ENCODE measurements around the gene DEPDC1. TPM values are rescaled to one million over a fixed set of nuclear protein-coding genes. Genes with fewer than 3 reads are reported as not detected.
"Not testable (repeated sequence)": the region's sequence is repeated elsewhere in the genome, so short reads cannot be mapped to it uniquely, and the experiment has no call there.

The DEPDC1 gene
- total RNA-seq (2014; rRNA removed; shearing (Covaris generic)): 53.8 and 81.0 TPM in 2 replicates

GRCh38 chr1:68496680-68497357 is at the start of gene DEPDC1:
DEPDC1 (minus strand) TSS chr1:68497082; CDS start chr1:68496999, 83 bp downstream.
- peak; percentile 97 for DNase-seq (ENCODE audit: low spot score)

- no peak for DNase-seq (ENCODE audit: low spot score)
Observed at GRCh38 chr1:68544651-68545050, 47.8 kb upstream of the DEPDC1 start.

GRCh38 chr1:68542586-68542985 is 45.7 kb upstream of the DEPDC1 start:
- peak; percentile 31 for DNase-seq (ENCODE audit: low spot score)

- no peak for DNase-seq (ENCODE audit: low spot score)
Observed at GRCh38 chr1:68538941-68539340, 42.1 kb upstream of the DEPDC1 start.

- DNase-seq (ENCODE audit: low spot score): no peak
Observed at GRCh38 chr1:68528243-68528642, 31.4 kb upstream of the DEPDC1 start.

- DNase-seq (ENCODE audit: low spot score): no peak
Observed at GRCh38 chr1:68525781-68526180, 28.9 kb upstream of the DEPDC1 start.

- no peak for DNase-seq (ENCODE audit: low spot score)
Observed at GRCh38 chr1:68521286-68521685, 24.4 kb upstream of the DEPDC1 start.

- DNase-seq (ENCODE audit: low spot score): no peak
Observed at GRCh38 chr1:68516066-68516465, 19.2 kb upstream of the DEPDC1 start.

- DNase-seq (ENCODE audit: low spot score): no peak
Observed at GRCh38 chr1:68511254-68511653, 14.4 kb upstream of the DEPDC1 start.

- no peak for DNase-seq (ENCODE audit: low spot score)
Observed at GRCh38 chr1:68506386-68506785, 9.5 kb upstream of the DEPDC1 start.

- DNase-seq (ENCODE audit: low spot score): no peak
Observed at GRCh38 chr1:68503085-68503484, 6.2 kb upstream of the DEPDC1 start.

- DNase-seq (ENCODE audit: low spot score): no peak
Observed at GRCh38 chr1:68497358-68497698, 446 bp upstream of the DEPDC1 start.

GRCh38 chr1:68495968-68496679 is 758 bp downstream of the DEPDC1 start:
- peak; percentile 21 for DNase-seq (ENCODE audit: low spot score)

- DNase-seq (ENCODE audit: low spot score): peak; percentile 9
Observed at GRCh38 chr1:68495532-68495931, 1.4 kb downstream of the DEPDC1 start.

GRCh38 chr1:68493193-68493592 is 3.7 kb downstream of the DEPDC1 start:
- no peak for DNase-seq (ENCODE audit: low spot score)

- not testable (repeated sequence) for DNase-seq (ENCODE audit: low spot score)
Observed at GRCh38 chr1:68492255-68492654, 4.6 kb downstream of the DEPDC1 start.

- no peak for DNase-seq (ENCODE audit: low spot score)
Observed at GRCh38 chr1:68490046-68490651, 6.7 kb downstream of the DEPDC1 start.

- no peak for DNase-seq (ENCODE audit: low spot score)
Observed at GRCh38 chr1:68485431-68486022, 11.4 kb downstream of the DEPDC1 start.

GRCh38 chr1:68484618-68485017 is 12.3 kb downstream of the DEPDC1 start:
- no peak for DNase-seq (ENCODE audit: low spot score)

- no peak for DNase-seq (ENCODE audit: low spot score)
Observed at GRCh38 chr1:68481041-68481440, 15.8 kb downstream of the DEPDC1 start.

GRCh38 chr1:68479501-68479900 is 17.4 kb downstream of the DEPDC1 start:
- DNase-seq (ENCODE audit: low spot score): no peak

GRCh38 chr1:68478662-68479061 is 18.2 kb downstream of the DEPDC1 start:
- DNase-seq (ENCODE audit: low spot score): no peak

GRCh38 chr1:68476626-68477025 is 20.3 kb downstream of the DEPDC1 start:
- DNase-seq (ENCODE audit: low spot score): not testable (repeated sequence)

Measured in H4 (cell line).